ENCODE data around the gene VPS33B.

- TF ChIP-seq CTCF (IDR thresholded peaks at IDR 0.05; ENCODE audit: low read depth, low read length) (no peak), EZH2phosphoT487 (IDR thresholded peaks at IDR 0.05; ENCODE audit: low read depth) (no peak)
Observed at GRCh38 chr15:90959028-90959595, 63.3 kb downstream of the VPS33B start.
